ENCODE results near the gene ZNF556.

ZNF556 gene

DNA sequence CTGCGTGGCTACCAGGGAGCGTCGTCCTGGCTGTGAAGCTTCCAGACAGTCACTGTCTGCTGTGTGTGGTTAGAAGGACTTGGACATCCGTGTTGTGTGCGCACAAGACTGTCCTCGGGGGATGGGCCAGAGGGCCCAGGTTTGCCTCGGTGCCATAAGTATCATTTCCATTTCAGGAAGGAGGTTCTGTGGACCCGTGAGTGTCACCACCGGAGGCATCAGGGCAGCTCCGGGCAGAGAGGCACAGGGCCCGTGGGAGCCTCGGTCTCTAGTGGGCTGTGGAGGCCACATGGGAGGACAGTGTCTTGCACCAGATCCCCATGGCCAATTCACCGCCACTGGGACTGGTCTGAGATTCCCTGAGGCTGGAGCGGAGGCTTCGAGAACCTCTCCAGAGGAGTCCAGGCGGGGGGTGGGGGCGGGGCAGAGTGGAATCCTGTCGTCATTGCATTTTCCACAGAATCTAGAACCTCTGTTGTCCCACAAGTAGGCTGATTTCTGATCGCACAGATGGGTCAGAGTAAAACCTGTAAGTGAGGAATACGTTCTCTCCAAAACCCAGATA lies 39.6 kb downstream of the ZNF556 start:
- DNase-seq, result no peak

- DNase-seq, result no peak
These were observed 45.2 kb downstream of the ZNF556 start for GRCh38 chr19:2912306-2912705.

GRCh38 chr19:2917275-2918184 lies 50.4 kb downstream of the ZNF556 start:
- DNase-seq, result no peak

- DNase-seq, result peak; percentile 21
These were observed 55.9 kb downstream of the ZNF556 start for GRCh38 chr19:2922987-2923386.

DNA sequence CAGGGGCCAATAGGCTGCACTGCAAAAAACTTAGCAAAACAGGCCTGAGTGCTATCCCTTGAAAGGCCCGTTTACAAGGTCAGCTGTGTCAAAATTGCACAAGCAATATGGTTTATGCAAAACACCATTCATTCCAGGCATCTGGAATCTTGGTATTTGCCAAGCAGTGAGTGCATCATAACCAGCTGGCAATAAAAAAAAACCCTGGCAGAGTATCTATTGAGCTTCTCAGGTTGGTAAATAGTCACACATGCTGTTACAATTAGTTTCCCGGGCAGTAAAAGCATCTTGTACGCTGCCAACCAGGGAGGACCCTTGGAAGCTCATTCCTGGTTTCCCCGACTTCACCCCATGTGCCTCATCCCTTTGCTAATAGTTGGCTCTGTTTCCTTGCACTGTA lies 56.4 kb downstream of the ZNF556 start:
- DNase-seq, result peak; percentile 45

DNA sequence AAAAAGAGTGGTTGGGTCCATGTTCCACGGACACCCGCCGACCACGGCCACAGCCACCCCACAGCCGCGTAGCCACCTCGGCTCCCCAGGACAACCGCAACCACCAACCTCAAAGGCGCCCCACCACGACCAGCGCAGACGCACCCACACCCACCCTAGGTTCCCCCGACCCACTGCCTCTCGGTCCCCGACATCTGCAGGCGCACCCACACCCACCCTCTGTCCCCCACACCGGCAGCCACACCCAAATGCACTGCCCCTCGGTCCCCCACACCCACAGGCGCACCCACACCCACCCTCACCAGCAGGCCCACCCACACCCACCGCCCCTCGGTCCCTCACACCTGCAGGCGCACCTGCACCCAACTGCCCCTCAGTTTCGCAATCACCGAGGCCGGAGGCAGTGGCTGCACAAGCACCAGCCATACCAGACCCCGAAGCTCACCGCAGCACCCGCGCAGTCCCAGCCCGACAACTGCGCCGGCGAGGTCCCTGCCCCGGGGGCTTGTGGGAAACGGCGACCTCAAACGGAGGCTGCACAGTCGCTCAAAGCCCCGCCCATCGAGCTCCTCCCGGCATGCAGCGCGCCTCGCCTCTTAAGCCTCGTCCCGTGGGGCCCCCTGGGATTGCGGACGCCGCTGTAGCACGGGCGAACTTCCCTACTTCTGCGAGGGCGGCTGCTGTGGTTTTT lies 59.4 kb downstream of the ZNF556 start:
- no peak for DNase-seq

- no peak for DNase-seq
These were observed 59.9 kb downstream of the ZNF556 start for GRCh38 chr19:2927032-2927430.

Measured in NCI-H146 (cell line).